Measurements from ENCODE around the gene CUX1. TPM values are rescaled to one million over a fixed set of nuclear protein-coding genes. Genes with fewer than 3 reads are reported as not detected.
A peak's percentile ranks its signal among the peaks of the same experiment; 100 is the strongest.

The CUX1 gene
- total RNA-seq, 1 experiment from 2014 or later, result 116 TPM

GRCh38 chr7:101869026-101869900, 51.8 kb downstream of the CUX1 start:
- Mint-ChIP-seq H3K4me3 (ENCODE audit: unreplicated experiment) (peak overlapping the region; percentile 75), H3K4me1 (ENCODE audit: low read depth, unreplicated experiment) (peaks cover 46% of the 10 kb centered on the region), H3K27ac (ENCODE audit: unreplicated experiment) (peak overlapping the region; percentile 91), H3K27me3 (ENCODE audit: insufficient read depth, unreplicated experiment) (no peaks in the 10 kb centered on the region), H3K9me3 (ENCODE audit: unreplicated experiment) (no peaks in the 10 kb centered on the region), H3K36me3 (ENCODE audit: insufficient read depth, unreplicated experiment) (peaks cover 74% of the 10 kb centered on the region)
- ChIA-PET CTCF (no interaction called here), POLR2A (interaction anchor here (0.5 kb wide), 1 partner anchor 506 kb away, joined by 4 read pairs; the partner anchor contains the start of gene COL26A1)
- no peak for DNase-seq
- H3K4me3 ChIP-seq (ENCODE audit: low read depth, low read length), result no peak overlapping the region
- no peaks in the 10 kb centered on the region for H3K9me3 ChIP-seq
- intact Hi-C loops (cut with micrococcal nuclease; ENCODE audit: unreplicated experiment), result no loop called here
- no peak for TF ChIP-seq CTCF (IDR thresholded peaks at IDR 0.05; ENCODE audit: insufficient read depth in 1 of 2, low read depth in 1 of 2, low read length in 1 of 2, severe bottlenecking in 1 of 2, unreplicated experiment in 1 of 2)
- peaks cover 35% of the 10 kb centered on the region for H3K4me1 ChIP-seq
- BruUV-seq (replicated peaks), result no TSS peak
- no peaks in the 10 kb centered on the region for H3K27me3 ChIP-seq (replicated peaks; ENCODE audit: control insufficient read depth, insufficient read depth, low read length)
- H3K36me3 ChIP-seq (ENCODE audit: control insufficient read depth, insufficient read depth, low read length), result no peaks in the 10 kb centered on the region; the same call in 1 of the 2 replicates

DNA sequence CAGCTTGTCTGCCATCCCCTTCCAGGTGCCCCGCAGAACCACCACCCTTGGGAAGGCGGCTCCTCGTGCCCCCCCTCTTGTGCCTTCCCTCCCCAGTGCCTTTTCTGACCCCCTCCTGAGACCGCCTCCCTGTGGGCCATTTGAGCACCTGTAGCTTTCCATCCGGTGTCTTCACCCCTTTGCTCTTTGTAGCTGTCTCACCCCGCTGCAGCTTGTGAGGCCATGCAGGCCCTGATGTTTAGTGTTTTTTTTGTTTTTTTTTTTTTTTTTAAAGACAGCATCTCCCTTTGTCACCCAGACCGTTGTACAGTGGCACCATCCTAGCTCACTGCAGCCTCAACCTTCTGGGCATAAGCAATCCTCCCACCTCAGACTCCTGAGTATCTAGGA, 52.5 kb downstream of the CUX1 start:
- DNase-seq, result no peak
- Mint-ChIP-seq H3K36me3 (ENCODE audit: insufficient read depth, unreplicated experiment) (peaks cover 79% of the 10 kb centered on the region), H3K9me3 (ENCODE audit: unreplicated experiment) (no peaks in the 10 kb centered on the region), H3K4me3 (ENCODE audit: unreplicated experiment) (peak overlapping the region; percentile 75), H3K27me3 (ENCODE audit: insufficient read depth, unreplicated experiment) (no peaks in the 10 kb centered on the region), H3K27ac (ENCODE audit: unreplicated experiment) (peak overlapping the region; percentile 91), H3K4me1 (ENCODE audit: low read depth, unreplicated experiment) (peaks cover 53% of the 10 kb centered on the region)
- POLR2A ChIA-PET, result interaction anchor here (0.6 kb wide), 1 partner anchor 53 kb away, joined by 5 read pairs; no protein-coding TSS in a partner anchor
- H3K36me3 ChIP-seq (ENCODE audit: control insufficient read depth, insufficient read depth, low read length), result no peaks in the 10 kb centered on the region; the same call in 1 of the 2 replicates
- no TSS peak for BruUV-seq (replicated peaks)
- H3K9me3 ChIP-seq, result no peaks in the 10 kb centered on the region
- no peak overlapping the region for H3K4me3 ChIP-seq (ENCODE audit: low read depth, low read length)
- CTCF ChIA-PET, result interaction anchor here (0.8 to 1.2 kb wide), 4 partner anchors 11 to 227 kb away, joined by 3 to 7 read pairs (median 4); no protein-coding TSS in a partner anchor
- H3K27me3 ChIP-seq (replicated peaks; ENCODE audit: control insufficient read depth, insufficient read depth, low read length), result no peaks in the 10 kb centered on the region
- peaks cover 35% of the 10 kb centered on the region for H3K4me1 ChIP-seq
- no peak for TF ChIP-seq CTCF (IDR thresholded peaks at IDR 0.05; ENCODE audit: insufficient read depth in 1 of 2, low read depth in 1 of 2, low read length in 1 of 2, severe bottlenecking in 1 of 2, unreplicated experiment in 1 of 2)
- intact Hi-C loops (cut with micrococcal nuclease; ENCODE audit: unreplicated experiment), result loop anchor here (1.0 kb wide), 1 partner anchor 13 kb away; no protein-coding TSS in a partner anchor

- ChIA-PET POLR2A (interaction anchor here (0.6 kb wide), 1 partner anchor 53 kb away, joined by 5 read pairs; no protein-coding TSS in a partner anchor), CTCF (interaction anchor here (0.5 to 1.2 kb wide), 8 partner anchors 10 to 387 kb away, joined by 3 to 7 read pairs (median 4); no protein-coding TSS in a partner anchor)
- Histone ChIP-seq H3K9me3 (no peaks in the 10 kb centered on the region), H3K27me3 (replicated peaks; ENCODE audit: control insufficient read depth, insufficient read depth, low read length) (no peaks in the 10 kb centered on the region), H3K4me3 (ENCODE audit: low read depth, low read length) (no peak overlapping the region), H3K4me1 (peaks cover 35% of the 10 kb centered on the region), H3K36me3 (ENCODE audit: control insufficient read depth, insufficient read depth, low read length) (no peaks in the 10 kb centered on the region; the same call in 1 of the 2 replicates)
- intact Hi-C loops (cut with micrococcal nuclease; ENCODE audit: unreplicated experiment), result loop anchor here (1.0 kb wide), 1 partner anchor 13 kb away; no protein-coding TSS in a partner anchor
- H3K4me3 Mint-ChIP-seq (ENCODE audit: unreplicated experiment), result peak overlapping the region; percentile 75
- H3K9me3 Mint-ChIP-seq (ENCODE audit: unreplicated experiment), result no peaks in the 10 kb centered on the region
- TF ChIP-seq CTCF (IDR thresholded peaks at IDR 0.05; ENCODE audit: insufficient read depth in 1 of 2, low read depth in 1 of 2, low read length in 1 of 2, severe bottlenecking in 1 of 2, unreplicated experiment in 1 of 2), result peak; percentile 51 to 71
- no peaks in the 10 kb centered on the region for H3K27me3 Mint-ChIP-seq (ENCODE audit: insufficient read depth, unreplicated experiment)
- peaks cover 79% of the 10 kb centered on the region for H3K36me3 Mint-ChIP-seq (ENCODE audit: insufficient read depth, unreplicated experiment)
- H3K4me1 Mint-ChIP-seq (ENCODE audit: low read depth, unreplicated experiment), result peaks cover 55% of the 10 kb centered on the region
- BruUV-seq (replicated peaks), result TSS peak; percentile 25
- H3K27ac Mint-ChIP-seq (ENCODE audit: unreplicated experiment), result peak overlapping the region; percentile 91
- peak; percentile 81 for DNase-seq
Observed at GRCh38 chr7:101870361-101871062, 53.1 kb downstream of the CUX1 start.

Measured in Caco-2 (cell line).